HFFc6 (cell line): ENCODE data around the gene STPG1. TPM values are rescaled to one million over a fixed set of nuclear protein-coding genes. Genes with fewer than 3 reads are reported as not detected.

Source experiments
- DNase-seq: peaks from one replicate; pipeline ENCODE4 v3.0.0-alpha.2; 2018
- H3K27ac Mint-ChIP-seq: 2 replicates; pipeline ENCODE4 v1.8.0; 2020; ENCODE audit warnings: mild to moderate bottlenecking, mixed read lengths
- H3K27me3 Mint-ChIP-seq: 2 replicates; pipeline ENCODE4 v1.8.0; 2021; ENCODE audit warnings: mild to moderate bottlenecking, moderate library complexity, mixed read lengths; ENCODE audit not compliant: insufficient read depth
- H3K36me3 Mint-ChIP-seq: 2 replicates; pipeline ENCODE4 v1.8.0; 2021; ENCODE audit warnings: low read depth, mixed read lengths
- H3K4me1 Mint-ChIP-seq: 2 replicates; pipeline ENCODE4 v1.8.0; 2020; ENCODE audit warnings: low read depth, mixed read lengths
- H3K4me3 Mint-ChIP-seq: 2 replicates; pipeline ENCODE4 v1.8.0; 2020; ENCODE audit warnings: mild to moderate bottlenecking, moderate library complexity, mixed read lengths
- H3K9me3 Mint-ChIP-seq: 2 replicates; pipeline ENCODE4 v1.8.0; 2020; ENCODE audit warnings: mild to moderate bottlenecking, mixed read lengths
- total RNA-seq, 6 experiments: library from RNA; stranded (reverse); fragmentation: NEBNext Ultra II Directional; extraction: Animal tissue kit (Norgen Biotek cat#: 25700); gene quantifications; 2 replicates in 1 of 6; 3 replicates in 5 of 6; pipeline ENCODE4 v1.2.3, GENCODE V29; 2021
- TF ChIP-seq, protein P1 (sequence below): fragments of 200-600 bp; sonication (generic); IDR thresholded peaks from 2 replicates; pipeline ENCODE4 v1.5.0; 2021; ENCODE audit warnings: antibody characterized with exemption, mild to moderate bottlenecking

STPG1 gene
- total RNA-seq, 6 experiments from 2014 or later: 8.8 to 13.0 (median 11.0) TPM

DNA sequence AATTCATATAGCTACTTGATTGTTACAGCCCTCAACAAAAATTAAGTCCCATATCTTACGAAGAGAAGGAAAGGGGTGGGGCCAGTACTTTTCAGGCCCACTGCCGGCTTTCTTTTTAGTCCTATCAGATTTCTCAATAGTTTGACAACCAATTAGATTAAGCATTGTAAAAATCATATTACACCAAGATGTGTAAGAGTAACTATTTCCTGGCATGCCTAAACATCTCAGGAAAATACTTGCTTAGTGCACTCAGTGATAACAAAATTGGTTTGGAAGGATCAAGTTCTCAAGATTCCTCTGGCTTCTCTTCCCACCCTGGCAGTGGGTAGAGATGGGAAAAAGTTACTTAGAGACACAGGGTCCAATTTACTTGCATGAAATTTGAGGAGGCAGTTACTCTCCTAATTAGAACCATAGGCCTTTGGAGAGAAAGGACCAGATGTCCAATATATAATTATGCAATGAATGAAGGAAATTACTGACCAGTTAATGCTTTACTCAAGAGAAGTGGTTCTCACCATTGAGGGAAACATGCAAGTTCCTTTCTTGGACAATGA lies 30.1 kb downstream of the STPG1 start:
- TF ChIP-seq, protein P1, sequence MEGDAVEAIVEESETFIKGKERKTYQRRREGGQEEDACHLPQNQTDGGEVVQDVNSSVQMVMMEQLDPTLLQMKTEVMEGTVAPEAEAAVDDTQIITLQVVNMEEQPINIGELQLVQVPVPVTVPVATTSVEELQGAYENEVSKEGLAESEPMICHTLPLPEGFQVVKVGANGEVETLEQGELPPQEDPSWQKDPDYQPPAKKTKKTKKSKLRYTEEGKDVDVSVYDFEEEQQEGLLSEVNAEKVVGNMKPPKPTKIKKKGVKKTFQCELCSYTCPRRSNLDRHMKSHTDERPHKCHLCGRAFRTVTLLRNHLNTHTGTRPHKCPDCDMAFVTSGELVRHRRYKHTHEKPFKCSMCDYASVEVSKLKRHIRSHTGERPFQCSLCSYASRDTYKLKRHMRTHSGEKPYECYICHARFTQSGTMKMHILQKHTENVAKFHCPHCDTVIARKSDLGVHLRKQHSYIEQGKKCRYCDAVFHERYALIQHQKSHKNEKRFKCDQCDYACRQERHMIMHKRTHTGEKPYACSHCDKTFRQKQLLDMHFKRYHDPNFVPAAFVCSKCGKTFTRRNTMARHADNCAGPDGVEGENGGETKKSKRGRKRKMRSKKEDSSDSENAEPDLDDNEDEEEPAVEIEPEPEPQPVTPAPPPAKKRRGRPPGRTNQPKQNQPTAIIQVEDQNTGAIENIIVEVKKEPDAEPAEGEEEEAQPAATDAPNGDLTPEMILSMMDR: no peak
- no peaks in the 10 kb centered on the region for H3K9me3 Mint-ChIP-seq
- H3K4me1 Mint-ChIP-seq: peaks cover 49% of the 10 kb centered on the region
- H3K27ac Mint-ChIP-seq: no peak overlapping the region
- H3K36me3 Mint-ChIP-seq: peaks cover 35% of the 10 kb centered on the region
- no peak overlapping the region for H3K4me3 Mint-ChIP-seq
- H3K27me3 Mint-ChIP-seq: peaks cover 2% of the 10 kb centered on the region
- DNase-seq: no peak

- peaks cover 3% of the 10 kb centered on the region for H3K27me3 Mint-ChIP-seq
- no peak for DNase-seq
- H3K27ac Mint-ChIP-seq: no peak overlapping the region
- no peak overlapping the region for H3K4me3 Mint-ChIP-seq
- H3K9me3 Mint-ChIP-seq: no peaks in the 10 kb centered on the region
- H3K36me3 Mint-ChIP-seq: peaks cover 43% of the 10 kb centered on the region
- TF ChIP-seq, protein P1: no peak
- peaks cover 49% of the 10 kb centered on the region for H3K4me1 Mint-ChIP-seq
Observed at GRCh38 chr1:24382165-24382577, 31.4 kb downstream of the STPG1 start.

GRCh38 chr1:24381256-24381655 lies 32.3 kb downstream of the STPG1 start:
- H3K4me3 Mint-ChIP-seq: no peak overlapping the region
- H3K36me3 Mint-ChIP-seq: peaks cover 34% of the 10 kb centered on the region
- no peaks in the 10 kb centered on the region for H3K9me3 Mint-ChIP-seq
- H3K27me3 Mint-ChIP-seq: peaks cover 3% of the 10 kb centered on the region
- TF ChIP-seq, protein P1: no peak
- no peak for DNase-seq
- peaks cover 44% of the 10 kb centered on the region for H3K4me1 Mint-ChIP-seq
- H3K27ac Mint-ChIP-seq: no peak overlapping the region

DNA sequence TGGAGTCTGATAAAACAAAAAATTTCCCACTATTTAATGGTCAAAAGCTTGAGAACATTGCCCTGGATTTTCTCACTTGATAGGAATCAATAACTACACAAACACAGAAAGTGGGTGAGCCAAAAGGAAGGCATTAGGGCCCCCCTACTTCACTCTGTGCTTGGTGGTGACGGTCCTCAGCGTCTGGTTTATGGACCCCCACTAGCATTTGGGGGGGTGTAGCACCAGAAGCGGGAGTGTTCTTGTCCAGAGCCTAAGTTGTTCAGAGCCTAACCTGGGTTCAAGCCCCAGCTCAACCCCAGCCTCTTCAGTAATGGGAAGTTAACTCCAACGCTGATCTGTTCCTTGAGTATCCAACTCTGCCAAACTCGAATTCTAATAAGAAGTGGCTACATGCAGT lies 33.1 kb downstream of the STPG1 start:
- Mint-ChIP-seq H3K4me1 (peaks cover 36% of the 10 kb centered on the region), H3K27ac (no peak overlapping the region), H3K9me3 (no peaks in the 10 kb centered on the region), H3K27me3 (peaks cover 3% of the 10 kb centered on the region), H3K36me3 (peaks cover 32% of the 10 kb centered on the region), H3K4me3 (no peak overlapping the region)
- no peak for DNase-seq
- TF ChIP-seq, protein P1: no peak

DNA sequence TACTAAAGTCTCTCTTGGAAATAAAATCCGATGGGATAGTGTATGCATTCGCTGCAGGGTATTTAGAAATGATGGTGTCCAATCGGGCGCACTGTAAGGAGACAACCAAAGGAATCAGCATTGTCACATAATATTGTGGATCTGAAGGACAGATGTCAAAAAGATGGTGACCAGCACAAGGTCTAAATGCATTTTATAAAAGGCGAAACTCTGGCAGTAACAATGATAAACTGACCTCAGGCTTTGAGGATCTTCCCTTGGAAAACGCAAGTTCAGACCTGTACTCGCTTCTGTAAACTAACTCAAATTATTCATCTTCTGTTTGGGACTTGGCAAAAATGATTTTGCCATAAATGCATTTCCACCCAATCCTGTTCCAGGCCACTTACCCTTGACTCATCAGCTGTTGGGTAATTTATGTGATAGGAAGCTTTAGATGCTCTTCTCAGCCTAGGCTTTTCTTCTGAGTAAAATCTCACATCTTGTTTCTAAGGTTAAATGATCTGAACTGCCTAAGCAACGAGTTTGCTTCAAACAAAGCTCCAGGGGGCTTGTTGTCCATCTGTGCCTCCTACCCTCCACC lies 33.8 kb downstream of the STPG1 start:
- Mint-ChIP-seq H3K27ac (peak overlapping the region; percentile 40), H3K27me3 (peaks cover 3% of the 10 kb centered on the region), H3K36me3 (peaks cover 36% of the 10 kb centered on the region), H3K4me3 (no peak overlapping the region), H3K4me1 (peaks cover 36% of the 10 kb centered on the region), H3K9me3 (no peaks in the 10 kb centered on the region)
- TF ChIP-seq, protein P1: no peak
- peak; percentile 18 for DNase-seq
